ENCODE results near the gene VPS13D.
A peak's percentile ranks its signal among the peaks of the same experiment; 100 is the strongest.

VPS13D gene

GRCh38 chr1:12443151-12443550 lies 213.3 kb downstream of the VPS13D start:
- ATAC-seq (replicated peaks; ENCODE audit: extremely low read depth, poor library complexity, severe bottlenecking) (no peak), DNase-seq (ENCODE audit: low spot score in 2 of 2) (no peak)
- H3K36me3 Mint-ChIP-seq (ENCODE audit: insufficient read depth), result peaks cover 11% of the 10 kb centered on the region
- H3K27ac Mint-ChIP-seq (ENCODE audit: low read depth), result peak overlapping the region; percentile 33
- H3K4me1 Mint-ChIP-seq, result peaks cover 52% of the 10 kb centered on the region
- no peaks in the 10 kb centered on the region for H3K9me3 Mint-ChIP-seq
- H3K4me3 Mint-ChIP-seq, result no peak overlapping the region
- no peaks in the 10 kb centered on the region for H3K27me3 Mint-ChIP-seq

DNA sequence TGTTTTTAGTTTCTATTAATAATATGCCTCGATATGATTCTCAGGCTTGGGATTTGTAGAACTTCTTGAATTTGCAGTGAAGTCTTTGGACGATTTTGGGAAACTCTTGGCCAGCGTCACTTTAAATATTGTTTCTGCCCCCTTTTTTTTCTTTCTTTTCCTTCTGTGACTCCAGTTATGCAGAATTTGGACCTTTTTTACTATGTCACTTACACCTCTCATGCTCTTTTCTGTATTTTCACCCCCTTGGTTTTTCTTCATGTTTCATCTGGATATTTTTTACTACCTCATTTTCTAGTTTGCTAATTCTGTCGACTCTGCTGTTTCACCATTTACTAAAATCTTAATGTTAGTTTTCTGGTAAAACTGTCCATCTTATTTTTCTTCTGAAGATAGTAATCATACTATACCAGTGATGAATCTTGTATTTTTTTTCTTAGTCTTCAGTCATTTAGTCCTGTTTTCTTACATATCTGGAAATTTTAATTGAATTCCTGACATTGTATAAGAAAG lies 214.6 kb downstream of the VPS13D start:
- Mint-ChIP-seq H3K36me3 (ENCODE audit: insufficient read depth) (peaks cover 7% of the 10 kb centered on the region), H3K4me3 (no peak overlapping the region), H3K4me1 (peaks cover 50% of the 10 kb centered on the region), H3K27me3 (no peaks in the 10 kb centered on the region), H3K27ac (ENCODE audit: low read depth) (peak overlapping the region; percentile 33), H3K9me3 (no peaks in the 10 kb centered on the region)
- ATAC-seq (replicated peaks; ENCODE audit: extremely low read depth, poor library complexity, severe bottlenecking) (no peak), DNase-seq (ENCODE audit: low spot score in 2 of 2) (no peak)

DNA sequence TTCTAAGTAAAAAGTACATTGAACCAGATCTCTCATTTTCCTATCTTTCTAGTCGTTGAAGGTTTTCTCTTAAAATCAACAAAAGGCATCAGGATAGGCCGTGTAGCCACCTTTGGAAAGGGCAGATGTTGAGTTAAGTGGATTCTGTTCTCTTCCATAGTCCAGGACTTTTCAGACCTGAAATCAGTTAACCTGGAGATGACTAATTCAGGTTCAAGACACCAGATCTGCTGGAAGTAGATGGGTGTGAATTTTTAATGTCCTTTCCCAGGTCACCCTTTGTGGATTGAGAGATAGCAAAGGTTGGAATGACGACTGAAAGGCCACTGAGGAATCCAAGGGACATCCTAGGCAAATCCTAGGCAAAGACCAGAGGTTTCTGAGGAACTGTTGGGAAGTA lies 215.4 kb downstream of the VPS13D start:
- H3K4me1 Mint-ChIP-seq, result peaks cover 50% of the 10 kb centered on the region
- H3K27ac Mint-ChIP-seq (ENCODE audit: low read depth), result no peak overlapping the region
- peaks cover 7% of the 10 kb centered on the region for H3K36me3 Mint-ChIP-seq (ENCODE audit: insufficient read depth)

GRCh38 chr1:12446593-12446992 lies 216.8 kb downstream of the VPS13D start:
- Mint-ChIP-seq H3K27ac (ENCODE audit: low read depth) (no peak overlapping the region), H3K9me3 (no peaks in the 10 kb centered on the region), H3K36me3 (ENCODE audit: insufficient read depth) (peaks cover 9% of the 10 kb centered on the region), H3K27me3 (no peaks in the 10 kb centered on the region), H3K4me1 (peaks cover 55% of the 10 kb centered on the region), H3K4me3 (no peak overlapping the region)
- DNase-seq (ENCODE audit: low spot score in 2 of 2) (no peak), ATAC-seq (replicated peaks; ENCODE audit: extremely low read depth, poor library complexity, severe bottlenecking) (no peak)

More for the DNA sequence above, 215.4 kb downstream of the VPS13D start:
- Mint-ChIP-seq H3K4me3 (no peak overlapping the region), H3K9me3 (no peaks in the 10 kb centered on the region), H3K27me3 (no peaks in the 10 kb centered on the region)
- ATAC-seq (replicated peaks; ENCODE audit: extremely low read depth, poor library complexity, severe bottlenecking), result no peak
- DNase-seq (ENCODE audit: low spot score in 2 of 2), result no peak

GRCh38 chr1:12447307-12447706 lies 217.5 kb downstream of the VPS13D start:
- H3K4me1 Mint-ChIP-seq, result peaks cover 55% of the 10 kb centered on the region
- no peak overlapping the region for H3K27ac Mint-ChIP-seq (ENCODE audit: low read depth)
- no peak for ATAC-seq (replicated peaks; ENCODE audit: extremely low read depth, poor library complexity, severe bottlenecking)
- DNase-seq (ENCODE audit: low spot score in 2 of 2), result no peak
- peaks cover 9% of the 10 kb centered on the region for H3K36me3 Mint-ChIP-seq (ENCODE audit: insufficient read depth)
- no peak overlapping the region for H3K4me3 Mint-ChIP-seq
- no peaks in the 10 kb centered on the region for H3K9me3 Mint-ChIP-seq
- no peaks in the 10 kb centered on the region for H3K27me3 Mint-ChIP-seq

GRCh38 chr1:12447849-12448312 lies 218.1 kb downstream of the VPS13D start:
- no peak overlapping the region for H3K4me3 Mint-ChIP-seq
- H3K36me3 Mint-ChIP-seq (ENCODE audit: insufficient read depth), result peaks cover 11% of the 10 kb centered on the region
- H3K27ac Mint-ChIP-seq (ENCODE audit: low read depth), result no peak overlapping the region
- no peaks in the 10 kb centered on the region for H3K27me3 Mint-ChIP-seq
- no peak for DNase-seq (ENCODE audit: low spot score in 2 of 2)
- peaks cover 55% of the 10 kb centered on the region for H3K4me1 Mint-ChIP-seq
- ATAC-seq (replicated peaks; ENCODE audit: extremely low read depth, poor library complexity, severe bottlenecking), result no peak
- H3K9me3 Mint-ChIP-seq, result no peaks in the 10 kb centered on the region

DNA sequence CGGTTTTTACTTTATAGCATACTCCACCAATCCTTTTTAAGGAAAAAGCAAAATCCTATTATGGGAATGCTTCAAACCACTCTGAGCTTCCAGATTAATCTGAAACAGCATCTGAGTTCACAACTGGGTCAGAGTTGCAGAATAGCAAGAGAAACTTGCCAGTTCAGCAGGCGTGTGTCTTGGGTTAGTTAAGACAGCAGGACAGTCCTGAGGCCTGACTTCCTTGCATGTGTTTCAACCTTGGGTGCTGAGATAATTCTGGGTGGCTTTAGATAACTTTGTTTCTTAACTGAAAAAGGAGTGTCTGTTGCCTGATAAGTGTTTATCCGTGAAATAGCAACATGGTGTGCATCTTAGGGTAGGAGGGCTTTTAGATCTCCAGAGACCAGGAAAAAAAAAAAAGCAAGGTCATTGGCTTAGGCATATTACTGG lies 218.9 kb downstream of the VPS13D start:
- Mint-ChIP-seq H3K4me1 (peaks cover 50% of the 10 kb centered on the region), H3K36me3 (ENCODE audit: insufficient read depth) (peaks cover 11% of the 10 kb centered on the region), H3K27ac (ENCODE audit: low read depth) (peak overlapping the region; percentile 87), H3K27me3 (no peaks in the 10 kb centered on the region), H3K9me3 (no peaks in the 10 kb centered on the region), H3K4me3 (peak overlapping the region; percentile 79)
- DNase-seq (ENCODE audit: low spot score in 2 of 2) (no peak), ATAC-seq (replicated peaks; ENCODE audit: extremely low read depth, poor library complexity, severe bottlenecking) (no peak)

GRCh38 chr1:12450090-12450755 lies 220.4 kb downstream of the VPS13D start:
- H3K9me3 Mint-ChIP-seq, result no peaks in the 10 kb centered on the region

GRCh38 chr1:12450756-12451559 lies 221.1 kb downstream of the VPS13D start:
- Mint-ChIP-seq H3K27ac (ENCODE audit: low read depth) (no peak overlapping the region), H3K27me3 (no peaks in the 10 kb centered on the region), H3K4me1 (peaks cover 50% of the 10 kb centered on the region), H3K4me3 (peak overlapping the region; percentile 27), H3K36me3 (ENCODE audit: insufficient read depth) (peaks cover 12% of the 10 kb centered on the region), H3K9me3 (no peaks in the 10 kb centered on the region)
- no peak for DNase-seq (ENCODE audit: low spot score in 2 of 2)
- ATAC-seq (replicated peaks; ENCODE audit: extremely low read depth, poor library complexity, severe bottlenecking), result no peak

More at GRCh38 chr1:12450090-12450755, 220.4 kb downstream of the VPS13D start:
- no peak for DNase-seq (ENCODE audit: low spot score in 2 of 2)
- Mint-ChIP-seq H3K4me1 (peaks cover 50% of the 10 kb centered on the region), H3K4me3 (peak overlapping the region; percentile 27), H3K27ac (ENCODE audit: low read depth) (peak overlapping the region; percentile 87), H3K27me3 (no peaks in the 10 kb centered on the region), H3K36me3 (ENCODE audit: insufficient read depth) (peaks cover 11% of the 10 kb centered on the region)
- no peak for ATAC-seq (replicated peaks; ENCODE audit: extremely low read depth, poor library complexity, severe bottlenecking)

DNA sequence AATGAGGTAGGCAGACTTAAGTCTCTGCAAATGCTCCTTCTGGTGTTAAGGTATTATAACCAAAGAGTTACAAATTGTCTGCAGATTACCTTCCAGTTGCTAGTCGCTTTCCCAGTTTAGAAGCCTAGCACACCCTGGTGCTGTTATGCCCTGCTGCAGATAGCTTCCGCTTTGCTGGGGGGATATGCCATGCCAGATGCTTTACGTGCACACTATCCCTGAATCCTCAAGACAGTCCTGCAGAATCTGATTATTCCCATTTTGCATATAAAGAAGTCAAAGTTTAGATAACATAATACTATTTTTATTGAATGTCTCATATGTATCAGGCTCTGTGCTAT lies 221.7 kb downstream of the VPS13D start:
- Mint-ChIP-seq H3K27ac (ENCODE audit: low read depth) (no peak overlapping the region), H3K36me3 (ENCODE audit: insufficient read depth) (peaks cover 18% of the 10 kb centered on the region), H3K4me1 (peaks cover 46% of the 10 kb centered on the region), H3K27me3 (no peaks in the 10 kb centered on the region), H3K9me3 (no peaks in the 10 kb centered on the region), H3K4me3 (no peak overlapping the region)
- DNase-seq (ENCODE audit: low spot score in 2 of 2), result no peak
- ATAC-seq (replicated peaks; ENCODE audit: extremely low read depth, poor library complexity, severe bottlenecking), result no peak

- Mint-ChIP-seq H3K4me1 (peaks cover 43% of the 10 kb centered on the region), H3K27ac (ENCODE audit: low read depth) (no peak overlapping the region), H3K9me3 (no peaks in the 10 kb centered on the region), H3K27me3 (no peaks in the 10 kb centered on the region), H3K4me3 (no peak overlapping the region), H3K36me3 (ENCODE audit: insufficient read depth) (peaks cover 20% of the 10 kb centered on the region)
- ATAC-seq (replicated peaks; ENCODE audit: extremely low read depth, poor library complexity, severe bottlenecking) (no peak), DNase-seq (ENCODE audit: low spot score in 2 of 2) (no peak)
Observed at GRCh38 chr1:12452262-12452661, 222.4 kb downstream of the VPS13D start.

DNA sequence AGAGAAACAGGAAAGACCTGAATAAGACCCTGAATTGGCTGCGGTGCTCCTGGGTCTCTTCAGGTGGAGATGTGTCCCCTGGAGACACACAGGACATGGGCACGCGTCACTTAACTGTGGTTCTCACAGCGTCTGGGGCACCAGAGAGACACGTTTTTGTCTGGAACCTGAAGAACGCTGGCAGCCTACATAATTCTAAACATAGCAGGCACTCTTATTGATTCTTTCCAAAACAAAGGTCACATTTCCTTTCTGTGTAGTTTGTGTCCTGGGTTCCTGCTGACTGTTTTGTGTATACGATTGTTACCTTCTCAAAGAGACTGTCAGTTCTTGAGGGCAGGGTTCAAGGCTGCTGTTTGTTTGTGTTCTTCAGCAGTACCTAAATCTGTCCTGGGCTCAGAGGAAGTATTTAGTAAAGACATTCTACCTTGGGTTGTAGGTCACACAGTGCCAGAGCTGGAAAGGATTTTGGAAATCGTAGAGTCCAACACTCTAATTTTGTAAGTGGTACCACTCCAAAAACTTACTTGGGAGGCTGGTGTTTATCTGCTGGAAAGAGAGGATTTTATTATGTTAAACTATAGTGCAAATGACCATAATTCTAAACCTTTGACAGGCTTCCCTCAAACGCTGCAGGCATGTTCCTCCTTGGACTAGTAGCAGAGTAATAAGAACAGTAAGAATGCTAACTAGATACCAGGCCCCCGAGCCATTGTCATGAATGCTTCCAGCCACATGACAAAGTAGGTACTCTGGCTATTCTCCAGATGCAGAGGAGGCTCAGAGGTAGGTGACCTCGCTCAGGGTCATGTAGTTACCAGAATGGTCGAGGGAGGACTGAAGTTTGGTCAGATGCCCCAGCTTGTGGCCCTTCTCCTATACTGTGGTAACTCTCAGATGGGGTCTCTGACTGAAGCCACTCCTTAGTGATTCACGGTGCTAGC lies 223.8 kb downstream of the VPS13D start:
- Mint-ChIP-seq H3K27me3 (no peaks in the 10 kb centered on the region), H3K36me3 (ENCODE audit: insufficient read depth) (peaks cover 25% of the 10 kb centered on the region)

More for the DNA sequence above, 223.8 kb downstream of the VPS13D start:
- DNase-seq (ENCODE audit: low spot score in 2 of 2) (no peak), ATAC-seq (replicated peaks; ENCODE audit: extremely low read depth, poor library complexity, severe bottlenecking) (no peak)
- Mint-ChIP-seq H3K9me3 (no peaks in the 10 kb centered on the region), H3K4me1 (peaks cover 39% of the 10 kb centered on the region), H3K4me3 (no peak overlapping the region), H3K27ac (ENCODE audit: low read depth) (no peak overlapping the region)
